OCI-M2 (cell line): Measurements from ENCODE around the gene PLBD2.

Experiments
- DNase-seq: peaks from one replicate; lab custom pipeline; 2025; ENCODE audit not compliant: unreplicated experiment; lab: John Stamatoyannopoulos, UW

PLBD2 gene

DNA sequence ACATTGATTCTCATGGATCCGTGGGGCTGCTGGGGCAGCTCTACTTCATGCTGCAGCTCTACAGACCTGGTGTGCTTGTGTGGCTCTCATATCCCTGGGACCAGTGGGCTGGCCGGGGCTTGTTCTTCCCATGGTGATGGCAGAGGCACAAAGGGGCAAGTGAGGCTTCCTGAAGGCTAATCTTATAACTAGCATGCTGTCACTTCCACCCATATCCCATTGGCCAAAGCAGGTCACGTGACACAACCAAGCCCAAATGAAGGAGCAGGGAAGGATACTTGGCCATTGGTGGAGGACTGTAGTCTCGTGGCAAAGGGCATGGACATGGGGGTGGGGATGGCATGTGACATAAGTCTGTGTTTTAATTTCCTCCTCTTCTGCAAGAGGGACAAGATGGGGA, 9.9 kb downstream of the PLBD2 start:
- DNase-seq: no peak

DNA sequence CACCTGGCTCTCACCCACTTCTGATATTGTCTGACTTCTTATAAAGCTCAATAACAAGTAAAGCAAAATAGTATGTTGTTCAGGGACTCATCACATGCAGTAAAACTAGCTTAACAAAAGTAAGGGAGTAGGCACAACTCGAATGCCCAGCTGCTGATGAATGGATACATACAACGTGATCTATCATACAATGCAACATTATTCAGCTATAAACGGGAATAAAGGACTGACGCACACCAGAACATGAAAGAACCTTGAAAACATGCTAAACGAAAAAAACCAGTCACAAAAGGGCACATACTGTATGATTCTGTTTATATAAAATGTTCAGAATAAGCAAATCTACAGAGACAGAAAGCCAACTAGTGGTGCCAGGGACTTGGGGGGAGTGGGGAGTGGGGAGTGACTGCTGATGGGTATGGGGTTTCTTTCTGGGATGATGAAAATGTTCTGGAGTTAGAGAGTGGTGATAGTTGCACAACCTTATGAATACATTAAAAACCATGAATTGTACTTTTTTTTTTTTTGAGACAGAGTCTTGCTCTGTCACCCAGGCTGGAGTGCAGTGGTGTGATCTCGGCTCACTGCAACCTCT, 11.1 kb downstream of the PLBD2 start:
- no peak for DNase-seq

DNA sequence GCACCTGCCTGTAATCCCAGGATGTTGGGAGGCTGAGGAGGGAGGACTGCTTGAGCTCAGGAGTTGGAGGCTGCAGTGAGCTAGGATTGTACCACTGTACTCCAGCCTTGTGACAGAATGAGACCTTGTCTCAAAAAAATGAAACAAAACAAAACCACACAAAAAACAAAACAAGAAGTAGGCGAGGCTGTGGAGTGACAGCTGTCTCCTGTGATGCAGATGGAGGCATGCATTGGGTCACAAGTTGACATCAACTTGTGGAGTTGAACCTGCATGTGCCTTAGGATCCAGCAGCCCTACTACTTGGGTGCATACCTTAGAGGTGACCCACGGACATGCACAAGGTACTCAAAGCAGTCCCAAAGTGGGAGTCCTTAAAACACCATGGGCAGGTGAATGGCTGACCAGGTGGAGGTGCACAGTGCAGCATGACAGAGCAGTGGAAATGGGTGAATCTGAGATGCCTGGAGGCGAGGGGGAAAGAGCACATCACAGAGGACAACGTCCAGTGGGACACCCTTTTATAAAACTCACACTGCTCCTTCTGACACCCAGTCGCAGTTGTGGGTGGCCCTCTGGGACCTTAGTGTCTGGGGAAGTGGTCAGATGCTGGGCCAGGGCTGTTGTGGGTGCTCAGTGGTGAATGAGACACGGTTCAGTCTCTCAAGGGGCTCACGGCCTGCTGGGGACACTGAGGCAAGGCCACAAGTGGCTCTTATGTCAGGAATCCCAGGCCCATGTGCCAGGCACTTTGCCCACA, 12.7 kb downstream of the PLBD2 start:
- no peak for DNase-seq

DNA sequence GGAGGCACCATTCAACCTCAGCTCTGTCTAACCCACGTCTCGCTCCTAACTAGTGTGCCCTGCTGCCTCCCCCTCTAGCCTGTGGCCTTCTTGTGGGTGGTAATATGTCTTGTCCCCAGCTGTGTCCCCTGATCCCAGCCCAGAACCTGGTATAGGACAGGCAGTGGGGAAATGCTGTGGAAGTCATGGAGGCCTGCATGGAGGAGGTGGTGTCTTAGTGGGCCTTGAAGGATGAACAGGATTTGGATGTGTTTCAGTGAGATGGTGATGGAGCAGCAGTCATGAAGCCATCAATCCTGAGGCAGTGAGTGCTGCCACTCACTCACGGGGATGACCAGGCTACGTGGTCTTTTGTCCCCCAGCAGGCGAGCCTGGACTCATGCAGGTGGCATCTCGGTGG, 13.4 kb downstream of the PLBD2 start:
- no peak for DNase-seq

DNA sequence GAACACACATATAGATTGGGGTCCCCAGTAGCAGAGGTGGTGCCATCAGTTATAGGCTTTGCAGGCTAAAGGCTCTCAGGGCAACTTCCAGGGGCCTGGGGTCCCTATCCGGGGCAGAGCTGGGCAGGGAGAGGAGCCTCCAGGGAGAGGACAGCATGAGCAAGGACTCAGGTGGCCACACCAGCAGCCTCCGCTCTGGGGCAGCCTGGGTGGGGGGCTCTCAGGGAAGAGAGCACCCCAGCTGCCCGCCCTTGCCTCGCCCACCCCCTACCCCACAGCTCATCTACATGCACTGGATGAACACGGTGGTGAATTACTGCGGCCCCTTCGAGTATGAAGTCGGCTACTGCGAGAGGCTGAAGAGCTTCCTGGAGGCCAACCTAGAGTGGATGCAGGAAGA, 14.0 kb downstream of the PLBD2 start:
- no peak for DNase-seq

DNA sequence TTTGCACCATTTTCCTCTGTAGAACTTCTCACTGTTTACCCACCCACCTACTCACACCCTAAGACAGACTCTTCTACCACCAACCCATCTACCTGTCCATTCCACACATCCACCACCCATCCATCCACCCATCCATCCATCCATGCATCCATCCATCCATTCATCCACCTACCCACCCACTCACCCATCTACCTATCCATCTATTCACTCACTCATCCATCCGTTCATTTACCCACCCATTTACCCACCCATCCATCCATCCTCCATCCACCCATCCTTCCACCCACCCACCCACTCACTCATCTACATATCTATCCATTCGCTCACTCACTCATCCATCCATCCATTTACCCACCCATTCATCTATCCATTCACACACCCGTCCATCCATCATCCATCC, 15.1 kb downstream of the PLBD2 start:
- DNase-seq: no peak

DNA sequence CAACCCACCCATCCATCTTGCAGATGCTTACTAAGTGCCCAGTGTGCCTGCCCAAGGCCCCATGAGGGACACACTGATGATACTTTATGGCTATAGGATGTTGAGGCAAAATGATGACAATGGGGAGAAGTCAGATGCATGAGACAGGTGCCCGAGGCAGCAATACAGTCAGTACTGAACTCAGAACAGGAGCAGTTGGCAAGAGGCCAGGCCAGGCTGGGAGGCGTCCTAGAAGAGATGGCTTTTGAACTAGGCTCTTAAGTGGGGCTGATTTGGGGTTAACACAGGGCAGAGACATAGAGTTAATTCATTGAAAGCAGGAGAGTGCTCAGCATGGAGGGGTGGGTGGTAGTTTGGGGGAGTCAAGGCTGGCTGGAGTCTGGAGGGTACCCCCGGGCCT, 15.6 kb downstream of the PLBD2 start:
- no peak for DNase-seq

DNA sequence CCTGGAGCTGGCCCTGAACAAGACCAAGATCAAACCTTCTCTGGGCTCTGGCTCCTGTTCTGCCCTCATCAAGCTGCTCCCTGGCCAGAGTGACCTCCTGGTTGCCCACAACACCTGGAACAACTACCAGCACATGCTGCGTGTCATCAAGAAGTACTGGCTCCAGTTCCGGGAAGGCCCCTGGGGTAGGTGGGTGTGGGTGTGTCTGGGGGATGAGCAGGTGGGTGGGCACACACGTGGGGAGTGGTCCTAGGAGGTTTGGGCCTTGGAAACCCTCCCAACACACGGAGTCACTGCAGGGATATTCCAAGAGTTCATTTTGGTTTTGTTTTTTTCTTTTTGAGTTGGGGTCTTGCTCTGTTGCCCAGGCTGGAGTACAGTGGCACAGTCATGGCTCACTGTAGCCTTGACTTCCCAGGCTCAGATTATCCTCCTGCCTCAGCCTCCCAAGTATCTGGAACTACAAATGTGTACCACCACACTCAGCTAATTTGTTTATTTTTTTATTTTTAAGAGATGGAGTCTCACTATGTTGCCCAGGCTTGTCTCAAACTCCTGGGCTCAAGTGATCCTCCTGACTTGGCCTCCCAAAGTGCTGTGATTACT, 16.5 kb downstream of the PLBD2 start:
- no peak for DNase-seq

DNA sequence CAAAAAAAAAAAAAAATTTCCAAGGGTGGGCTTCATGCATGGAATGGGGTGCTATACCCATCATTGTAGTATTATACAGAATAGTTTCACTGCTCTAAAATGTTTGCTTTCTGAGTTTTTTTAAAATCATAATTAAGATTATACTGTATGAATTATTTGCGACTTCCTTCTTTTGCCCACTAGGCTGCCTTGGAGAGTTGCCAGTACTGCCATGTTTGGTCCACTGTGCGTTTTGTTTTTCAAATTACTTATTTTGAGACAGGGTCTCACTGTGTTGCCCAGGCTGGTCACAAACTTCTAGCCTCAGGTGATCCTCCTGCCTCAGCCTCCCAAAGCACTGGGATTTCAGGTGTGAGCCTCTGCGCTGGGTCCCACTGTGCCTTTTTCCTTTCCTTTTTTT, 19.9 kb downstream of the PLBD2 start:
- no peak for DNase-seq

DNA sequence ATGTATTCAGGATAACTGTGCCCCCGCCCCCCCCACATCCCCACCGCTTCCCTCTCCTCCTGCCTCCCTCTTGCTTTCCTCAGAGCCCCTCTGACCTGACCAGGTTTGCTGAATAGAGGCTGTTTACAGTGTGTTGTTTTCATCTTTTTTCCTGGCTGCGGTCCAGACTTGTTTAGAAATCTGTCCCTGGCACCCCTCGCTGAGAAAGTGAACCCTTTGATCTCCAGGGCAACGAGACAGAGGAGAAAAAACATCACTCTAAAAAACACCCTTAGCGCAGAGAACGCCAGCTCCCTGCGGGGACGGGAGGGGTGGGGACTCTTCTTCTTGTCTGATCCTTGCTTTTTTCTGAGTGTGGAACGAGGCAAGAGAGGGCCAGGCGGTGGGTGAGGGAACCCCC, 22.8 kb downstream of the PLBD2 start:
- DNase-seq: no peak

DNA sequence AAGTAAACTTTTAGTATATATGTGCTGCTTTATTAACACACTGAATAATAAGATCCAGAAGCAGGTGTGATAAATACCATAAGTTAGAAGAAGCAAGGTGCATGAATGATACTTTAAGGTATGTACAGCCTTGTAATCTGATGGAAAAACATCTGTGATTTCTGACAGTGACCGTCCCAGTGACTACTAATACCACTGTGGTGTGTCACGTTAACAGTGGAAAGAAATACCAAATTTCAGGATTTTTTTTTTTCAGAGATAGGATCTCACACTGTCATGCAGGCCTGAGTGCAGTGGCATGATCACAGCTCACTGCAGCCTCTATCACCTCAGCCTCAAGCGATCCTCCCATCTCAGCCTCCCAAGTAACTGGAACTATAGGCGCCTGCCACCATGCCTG, 23.8 kb downstream of the PLBD2 start:
- no peak for DNase-seq

DNA sequence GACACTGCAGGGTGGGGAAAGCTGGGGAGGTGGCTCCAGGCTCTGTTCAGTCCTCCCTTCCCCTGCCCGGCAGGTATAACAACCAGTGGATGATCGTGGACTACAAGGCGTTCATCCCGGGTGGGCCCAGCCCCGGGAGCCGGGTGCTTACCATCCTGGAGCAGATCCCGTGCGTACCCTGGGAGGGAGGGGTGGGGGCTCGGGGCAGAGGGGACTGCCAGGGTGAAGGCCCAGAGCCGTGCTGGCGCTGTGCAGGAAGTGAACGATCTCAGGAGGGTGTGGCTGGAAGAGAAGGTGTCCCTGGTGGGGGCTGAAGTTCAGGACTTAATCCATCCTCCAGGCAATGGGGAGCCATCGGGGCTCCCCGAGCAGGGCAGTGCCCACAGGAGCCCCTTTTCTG, 26.4 kb downstream of the PLBD2 start:
- DNase-seq: no peak

DNA sequence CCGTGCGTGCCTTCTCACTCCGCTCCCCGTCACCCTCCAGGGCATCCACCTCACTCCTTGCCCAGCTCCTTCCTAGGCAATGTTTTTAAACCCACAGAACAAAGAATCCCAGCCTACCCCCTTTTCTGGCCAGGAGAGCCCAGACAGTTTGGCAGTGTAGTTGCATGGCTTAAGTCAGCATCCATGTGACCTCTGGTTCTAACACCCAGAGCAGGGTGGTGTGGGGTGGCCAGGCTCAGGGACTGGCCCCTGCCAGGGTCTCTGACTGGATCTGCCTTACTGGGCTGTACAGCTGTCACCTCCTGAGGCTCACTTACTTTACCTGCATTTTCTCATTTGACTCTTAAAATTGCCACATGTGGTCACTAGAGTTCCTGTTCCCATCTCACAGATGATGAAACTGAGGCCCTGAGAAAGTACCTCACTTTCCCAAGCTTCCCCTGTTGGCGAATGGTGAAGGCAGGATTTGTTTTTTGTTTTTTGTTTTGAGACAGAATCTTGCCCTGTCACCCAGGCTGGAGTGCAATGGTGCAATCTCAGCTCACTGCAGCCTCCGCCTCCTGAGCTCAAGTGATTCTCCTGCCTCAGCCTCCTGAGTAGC, 27.0 kb downstream of the PLBD2 start:
- no peak for DNase-seq

DNA sequence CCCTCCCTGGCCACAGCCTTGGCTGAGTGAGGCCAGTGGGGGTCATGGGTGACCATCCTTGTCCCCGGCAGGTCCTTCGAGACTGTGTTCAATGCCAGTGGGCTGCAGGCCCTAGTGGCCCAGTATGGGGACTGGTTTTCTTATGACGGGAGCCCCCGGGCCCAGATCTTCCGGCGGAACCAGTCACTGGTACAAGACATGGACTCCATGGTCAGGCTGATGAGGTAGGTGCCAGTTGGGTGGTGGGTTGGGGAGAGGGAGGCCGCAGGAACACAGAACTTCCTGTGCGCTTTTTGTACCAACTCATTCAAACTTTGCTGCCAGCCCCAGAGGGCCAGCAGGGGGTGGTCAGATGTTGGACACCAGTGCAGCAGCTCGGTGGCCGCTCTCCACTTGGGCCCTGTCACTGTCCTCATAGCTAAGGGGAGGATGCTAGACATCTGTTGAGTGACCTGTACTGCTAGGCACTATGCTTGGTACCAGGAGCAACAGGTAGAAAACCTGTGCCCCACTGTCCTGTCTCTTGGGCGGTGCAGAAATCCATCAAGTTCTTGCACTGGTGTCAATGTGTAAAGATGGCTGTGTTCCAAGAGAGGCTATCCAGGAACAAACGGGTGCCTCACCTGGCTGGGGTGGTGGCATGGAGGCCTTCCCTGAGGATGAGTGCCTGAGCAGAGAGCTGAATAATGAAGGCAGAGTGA, 28.6 kb downstream of the PLBD2 start:
- no peak for DNase-seq

DNA sequence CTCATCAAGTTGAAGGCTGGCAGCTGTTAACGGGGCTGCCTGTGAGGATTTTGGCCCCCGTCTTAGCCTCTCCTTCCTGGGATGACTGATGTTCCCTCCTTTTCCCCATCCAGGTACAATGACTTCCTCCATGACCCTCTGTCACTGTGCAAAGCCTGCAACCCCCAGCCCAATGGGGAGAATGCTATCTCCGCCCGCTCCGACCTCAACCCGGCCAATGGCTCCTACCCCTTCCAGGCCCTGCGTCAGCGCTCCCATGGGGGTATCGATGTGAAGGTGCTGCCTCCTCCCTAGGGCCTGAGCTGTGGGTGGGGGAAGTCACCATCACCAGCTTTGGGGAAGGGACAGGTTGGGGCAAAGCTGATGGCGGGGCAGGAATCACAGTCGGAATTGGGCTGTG, 29.2 kb downstream of the PLBD2 start:
- no peak for DNase-seq

DNA sequence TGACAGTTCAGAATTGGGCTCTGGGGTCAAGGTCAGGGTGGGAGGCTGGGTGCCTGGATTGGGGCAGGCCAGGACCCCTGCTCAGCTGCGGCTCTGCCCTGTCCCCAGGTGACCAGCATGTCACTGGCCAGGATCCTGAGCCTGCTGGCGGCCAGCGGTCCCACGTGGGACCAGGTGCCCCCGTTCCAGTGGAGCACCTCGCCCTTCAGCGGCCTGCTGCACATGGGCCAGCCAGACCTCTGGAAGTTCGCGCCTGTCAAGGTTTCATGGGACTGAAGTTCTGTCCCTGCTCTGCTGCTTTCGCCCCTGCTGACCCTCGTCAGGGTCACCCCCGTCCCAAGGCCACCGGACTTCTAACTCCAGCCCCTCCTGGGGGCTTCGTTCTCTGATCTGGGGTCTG, 30.0 kb downstream of the PLBD2 start:
- no peak for DNase-seq

DNA sequence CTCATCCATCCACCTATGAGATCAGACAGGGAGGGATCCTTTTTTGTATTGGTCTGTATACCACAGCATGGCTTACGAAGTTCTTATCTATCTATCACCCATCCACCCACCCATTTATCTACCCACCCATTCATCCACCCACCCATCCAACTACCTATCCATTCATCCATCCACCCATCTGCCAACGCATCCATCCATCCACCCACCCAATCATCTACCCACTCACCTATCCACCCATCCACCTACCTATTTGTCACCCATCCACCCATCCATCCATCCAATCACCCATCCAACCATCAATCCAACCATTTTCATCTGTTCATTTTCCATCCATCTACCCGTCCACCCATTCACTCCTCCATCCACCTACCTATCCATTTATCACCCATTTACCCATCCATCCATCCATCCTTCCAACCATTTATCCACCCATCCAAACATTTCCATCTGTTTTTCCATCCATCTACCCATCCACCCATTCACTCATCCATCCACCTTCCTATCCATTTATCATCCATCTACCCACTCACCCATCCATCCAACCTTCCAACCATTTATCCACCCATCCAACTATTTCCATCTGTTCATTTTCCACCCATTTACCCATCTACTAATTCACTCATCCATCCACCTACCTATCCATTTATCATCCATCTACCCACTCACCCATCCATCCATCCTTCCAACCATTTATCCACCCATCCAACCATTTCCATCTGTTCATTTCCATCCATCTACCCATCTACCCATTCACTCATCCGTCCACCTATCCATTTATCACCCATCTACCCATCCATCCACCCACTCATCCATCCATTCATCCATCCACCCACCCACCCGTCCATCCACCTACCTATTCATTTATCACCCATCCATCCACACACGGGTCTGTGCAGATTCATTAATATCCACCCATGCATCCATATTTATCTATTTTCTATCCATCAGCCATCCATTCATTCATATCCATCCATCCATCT, 32.0 kb downstream of the PLBD2 start:
- no peak for DNase-seq

DNA sequence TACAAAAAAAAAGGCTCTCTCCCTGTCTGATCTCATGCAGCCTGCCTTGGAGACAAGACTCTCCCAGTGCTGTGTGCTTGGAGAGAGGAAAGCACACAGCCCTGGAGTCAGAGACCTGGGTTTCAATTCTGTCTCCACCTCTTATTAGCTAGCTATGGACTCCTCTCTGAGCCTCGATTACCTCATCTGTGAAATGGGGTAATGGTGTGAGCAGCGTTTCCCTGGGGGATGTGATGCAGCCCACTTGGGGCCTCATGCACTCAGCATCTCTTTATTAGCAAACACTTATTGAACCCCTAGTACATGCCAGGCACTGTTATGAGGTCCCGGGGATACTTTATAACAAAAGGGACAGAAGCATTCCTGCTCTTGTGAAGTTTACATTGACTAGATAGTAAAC, 32.8 kb downstream of the PLBD2 start:
- no peak for DNase-seq

DNA sequence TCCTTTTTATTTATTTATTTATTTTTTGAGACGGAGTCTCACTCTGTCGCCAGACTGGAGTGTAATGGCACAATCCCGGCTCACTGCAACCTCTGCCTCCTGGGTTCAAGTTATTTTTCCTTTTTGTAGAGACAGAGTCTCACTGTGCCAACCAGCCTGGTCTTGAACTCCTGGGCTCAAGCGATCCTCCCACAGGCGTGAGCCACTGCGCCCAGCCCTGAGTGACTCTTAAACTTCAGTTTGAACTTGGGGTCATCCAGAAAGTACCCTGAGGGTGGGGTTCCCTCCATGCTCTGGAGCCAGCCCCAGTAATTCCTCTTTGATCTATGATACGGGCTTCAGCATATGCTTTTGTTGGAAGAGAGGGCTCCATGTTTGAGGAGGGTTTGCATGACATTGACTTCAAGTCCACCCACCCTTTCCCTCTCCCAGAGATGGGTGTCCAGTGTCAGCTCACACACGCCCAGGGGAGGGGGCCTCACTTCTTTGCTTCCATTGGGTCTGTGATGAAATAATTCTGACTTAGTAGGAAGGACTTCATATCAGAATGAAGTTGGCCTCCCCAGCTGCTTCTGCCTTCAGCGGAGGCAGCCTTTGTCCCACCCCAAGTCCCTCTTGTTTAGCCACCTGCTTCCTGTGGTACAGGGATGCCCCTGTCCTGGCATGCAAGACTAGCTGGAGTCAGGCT, 33.4 kb downstream of the PLBD2 start:
- no peak for DNase-seq

DNA sequence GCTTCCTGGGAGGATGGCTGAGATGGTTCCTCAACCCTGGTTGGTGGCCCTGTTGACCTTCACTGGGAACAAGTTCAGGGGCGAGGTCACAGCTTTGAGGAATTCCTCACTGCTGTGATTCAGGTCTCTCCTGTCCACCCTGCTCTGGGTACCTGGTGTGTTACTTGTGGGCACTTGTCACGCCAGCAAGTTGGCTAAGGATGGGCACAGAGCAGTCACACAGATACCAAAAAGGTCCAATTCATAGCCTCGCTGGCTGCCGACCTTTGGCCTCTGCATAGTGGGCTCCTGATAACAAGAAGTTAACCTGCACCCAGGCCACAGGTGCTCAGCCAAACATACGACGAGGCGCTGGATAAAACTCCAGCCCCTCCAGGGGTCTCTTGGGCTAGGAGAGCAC, 34.1 kb downstream of the PLBD2 start:
- no peak for DNase-seq
